PC-9 (cell line): ENCODE data around the gene BTBD16. TPM values are rescaled to one million over a fixed set of nuclear protein-coding genes. Genes with fewer than 3 reads are reported as not detected.

ENCODE experiments used
- BruUV-seq: library from RNA; stranded (reverse); fragments of 400-500 nt; replicated peaks from 2 replicates; lab custom pipeline; 2021; lab: Mats Ljungman, UMichigan
- CTCF ChIA-PET: fragments of 300-600 bp; sonication (Branson Sonifier 250); formaldehyde crosslinking; loops from one replicate; lab custom pipeline; 2022; ENCODE audit warnings: antibody characterized with exemption; lab: Charles Lee
- POLR2A ChIA-PET: fragments of 300-600 bp; sonication (Branson Sonifier 250); formaldehyde crosslinking; loops from one replicate; lab custom pipeline; 2022; ENCODE audit warnings: antibody characterized with exemption; ENCODE audit not compliant: unreplicated experiment; lab: Charles Lee
- DNase-seq, 2 experiments: peaks; one replicate each; pipeline versions ENCODE4 v3.0.0 to v3.0.0-alpha.2; 2015 to 2022; ENCODE audit warnings: mixed read lengths in 1 of 2
- H2AFZ ChIP-seq: fragments of 200-600 bp; sonication (generic); 2 replicates; pipeline ENCODE4 v1.8.1; 2017; ENCODE audit warnings: antibody characterized with exemption
- H3F3A ChIP-seq: fragments of 200-600 bp; sonication (generic); 2 replicates; pipeline ENCODE4 v1.8.1; 2017; ENCODE audit warnings: antibody characterized with exemption, mild to moderate bottlenecking, low read depth; ENCODE audit not compliant: insufficient read depth
- H3K27ac ChIP-seq: fragments of 200-600 bp; sonication (generic); 2 replicates; pipeline ENCODE4 v1.6.1; 2016; ENCODE audit warnings: mixed run types
- H3K27me3 ChIP-seq: fragments of 200-600 bp; sonication (generic); 2 replicates; pipeline ENCODE4 v1.6.1; 2016; ENCODE audit warnings: low read depth, mixed run types; ENCODE audit not compliant: insufficient read depth
- H3K36me3 ChIP-seq: fragments of 200-600 bp; sonication (generic); 2 replicates; pipeline ENCODE4 v1.6.1; 2016; ENCODE audit warnings: low read depth, mixed run types
- H3K4me1 ChIP-seq: fragments of 200-600 bp; sonication (generic); replicated peaks from 2 replicates; pipeline ENCODE4 v1.6.1; 2016; ENCODE audit warnings: mixed run types; ENCODE audit not compliant: insufficient read depth
- H3K4me2 ChIP-seq: fragments of 200-600 bp; sonication (generic); 2 replicates; pipeline ENCODE4 v1.6.1; 2017; ENCODE audit warnings: mixed run types
- H3K4me3 ChIP-seq: fragments of 200-600 bp; sonication (generic); 2 replicates; pipeline ENCODE4 v1.6.1; 2016; ENCODE audit warnings: mixed run types
- H3K79me2 ChIP-seq: fragments of 200-600 bp; sonication (generic); 2 replicates; pipeline ENCODE4 v1.6.1; 2017; ENCODE audit warnings: low read depth, mixed run types
- H3K9me2 ChIP-seq: fragments of 200-600 bp; sonication (generic); 2 replicates; pipeline ENCODE4 v1.8.1; 2017; ENCODE audit warnings: mild to moderate bottlenecking; ENCODE audit not compliant: insufficient read depth
- H3K9me3 ChIP-seq: fragments of 200-600 bp; sonication (generic); 2 replicates; pipeline ENCODE4 v1.8.1; 2016; ENCODE audit warnings: low read depth; ENCODE audit not compliant: insufficient read depth
- H4K20me1 ChIP-seq: fragments of 200-600 bp; sonication (generic); 2 replicates; pipeline ENCODE4 v1.8.1; 2017; ENCODE audit not compliant: insufficient read depth
- CTCF ChIP-seq: fragments of 200-600 bp; sonication (generic); conservative IDR thresholded peaks from 2 replicates; pipeline ENCODE4 v1.6.1; 2017; ENCODE audit warnings: mixed run types, antibody characterized with exemption, mild to moderate bottlenecking, moderate library complexity
- EZH2 ChIP-seq: fragments of 200-600 bp; sonication (generic); IDR thresholded peaks from 2 replicates; pipeline ENCODE4 v1.8.0; 2017; ENCODE audit warnings: antibody characterized with exemption, low read depth
- intact Hi-C: fragments of 100-400 bp; cut with micrococcal nuclease; formaldehyde crosslinking; loops from one replicate; pipeline ENCODE4 v1.10.0; 2022; ENCODE audit not compliant: unreplicated experiment
- total RNA-seq: library from RNA; stranded (reverse); gene quantifications from 2 replicates; pipeline ENCODE4 v1.2.3, GENCODE V29; 2021

The BTBD16 gene
- total RNA-seq, 1 experiment from 2014 or later, result 0.37 TPM

GRCh38 chr10:122336961-122337360 is 65.9 kb downstream of the BTBD16 start:
- no peaks in the 10 kb centered on the region for H3K36me3 ChIP-seq
- no peak overlapping the region for H3K4me3 ChIP-seq
- DNase-seq, result no peak
- no peak overlapping the region for H3K4me2 ChIP-seq
- H3K9me2 ChIP-seq, result no peaks in the 10 kb centered on the region
- no peaks in the 10 kb centered on the region for H4K20me1 ChIP-seq
- intact Hi-C loops, result loop anchor here (5.0 kb wide), 1 partner anchor 35 kb away; the partner anchor contains the start of gene PLEKHA1
- POLR2A ChIA-PET, result no interaction called here
- no peaks in the 10 kb centered on the region for H3K79me2 ChIP-seq
- BruUV-seq, result no TSS peak
- no peak overlapping the region for H3K27ac ChIP-seq
- TF ChIP-seq EZH2 (no peak), CTCF (no peak)
- H3F3A ChIP-seq, result no peaks in the 10 kb centered on the region
- CTCF ChIA-PET, result no interaction called here
- H3K4me1 ChIP-seq, result no peaks in the 10 kb centered on the region
- H3K27me3 ChIP-seq, result no peaks in the 10 kb centered on the region
- H3K9me3 ChIP-seq, result no peaks in the 10 kb centered on the region
- H2AFZ ChIP-seq, result no peak overlapping the region

- Histone ChIP-seq H3K79me2 (no peaks in the 10 kb centered on the region), H3K4me1 (no peaks in the 10 kb centered on the region), H2AFZ (no peak overlapping the region), H3K9me2 (no peaks in the 10 kb centered on the region), H3K27ac (no peak overlapping the region), H3K4me2 (no peak overlapping the region), H3F3A (no peaks in the 10 kb centered on the region), H3K4me3 (no peak overlapping the region), H4K20me1 (no peaks in the 10 kb centered on the region), H3K36me3 (no peaks in the 10 kb centered on the region), H3K9me3 (no peaks in the 10 kb centered on the region), H3K27me3 (no peaks in the 10 kb centered on the region)
- intact Hi-C loops, result loop anchor here (5.0 kb wide), 1 partner anchor 33 kb away; the partner anchor contains the start of gene PLEKHA1
- TF ChIP-seq CTCF (no peak), EZH2 (no peak)
- POLR2A ChIA-PET, result interaction anchor here (0.6 kb wide), 1 partner anchor 157 kb away, joined by 23 read pairs; no protein-coding TSS in a partner anchor
- BruUV-seq, result no TSS peak
- peak in 1 of 2 experiments; percentile 37 for DNase-seq
- CTCF ChIA-PET, result interaction anchor here (0.7 kb wide), 1 partner anchor 40 kb away, joined by 3 read pairs; no protein-coding TSS in a partner anchor
These were observed 67.7 kb downstream of the BTBD16 start for GRCh38 chr10:122338609-122339441.

- intact Hi-C loops, result loop anchor here (5.0 kb wide), 1 partner anchor 76 kb away; no protein-coding TSS in a partner anchor
- H2AFZ ChIP-seq, result no peak overlapping the region
- H3K36me3 ChIP-seq, result no peaks in the 10 kb centered on the region
- no peaks in the 10 kb centered on the region for H3K79me2 ChIP-seq
- BruUV-seq, result no TSS peak
- H3K9me3 ChIP-seq, result no peaks in the 10 kb centered on the region
- ChIA-PET CTCF (no interaction called here), POLR2A (no interaction called here)
- no peaks in the 10 kb centered on the region for H3F3A ChIP-seq
- no peak overlapping the region for H3K4me2 ChIP-seq
- no peak overlapping the region for H3K4me3 ChIP-seq
- DNase-seq, result no peak
- H3K27ac ChIP-seq, result no peak overlapping the region
- H3K27me3 ChIP-seq, result no peaks in the 10 kb centered on the region
- no peaks in the 10 kb centered on the region for H3K9me2 ChIP-seq
- TF ChIP-seq CTCF (no peak), EZH2 (no peak)
- peaks cover 10% of the 10 kb centered on the region for H3K4me1 ChIP-seq
- no peaks in the 10 kb centered on the region for H4K20me1 ChIP-seq
These were observed 70.2 kb downstream of the BTBD16 start for GRCh38 chr10:122341141-122341810.
